K562 (cell line): Measurements from ENCODE around the gene EFNA5. TPM values are rescaled to one million over a fixed set of nuclear protein-coding genes. Genes with fewer than 3 reads are reported as not detected.

Source experiments
- ATAC-seq: fragments of 200-7000 bp; cut with Tn5 transposase; 3 replicates; pipeline ENCODE4 v1.9.1; 2020; ENCODE audit warnings: moderate library complexity
- BruUV-seq: library from RNA; stranded (reverse); fragments of 400-500 nt; replicated peaks from 2 replicates; lab custom pipeline; 2021; lab: Mats Ljungman, UMichigan
- CTCF ChIA-PET: fragments of 300-600 bp; formaldehyde crosslinking; extraction: SDS; loops from one replicate; lab custom pipeline; 2021; ENCODE audit warnings: low intra/inter-chr PET ratio; lab: Yijun Ruan, JAX
- POLR2A ChIA-PET: fragments of 300-600, 350-650 bp; sonication (Branson Sonifier 250); formaldehyde crosslinking; extraction: SDS; loops from one replicate; lab custom pipeline; 2021; ENCODE audit warnings: antibody characterized with exemption, inconsistent platforms; lab: Yijun Ruan, JAX
- DNase-seq, 4 experiments: peaks; one replicate each; pipeline versions ENCODE4 v3.0.0 to v3.0.0-alpha.2; 2011 to 2018; ENCODE audit warnings: low spot score in 3 of 4, mixed read lengths in 3 of 4; ENCODE audit errors: extremely low read depth in 1 of 4
- FAIRE-seq: peaks from 2 replicates; lab custom pipeline; 2011; peaks lifted over from hg19 to GRCh38; lab: Jason Lieb, UNC
- H2AFZ ChIP-seq: 2 replicates; pipeline ENCODE4 v1.6.0; 2011; ENCODE audit warnings: low read depth, low read length, control low read depth, inconsistent platforms
- H3K27ac ChIP-seq: fragments of 200-600 bp; 3 replicates; pipeline ENCODE4 v1.8.0; 2011; ENCODE audit warnings: low read depth, mild to moderate bottlenecking, control low read depth, inconsistent platforms, low read length, moderate library complexity, mixed read lengths; ENCODE audit errors: extremely low read depth
- H3K27me3 ChIP-seq, 2 experiments: fragments of 300-600 bp in 1 of 2; 2 replicates in 1 of 2; 3 replicates in 1 of 2; pipeline versions ENCODE4 v1.6.0 to v1.8.0; 2011; ENCODE audit warnings: inconsistent platforms in 2 of 2, low read length in 2 of 2, mild to moderate bottlenecking in 1 of 2, mixed read lengths in 1 of 2, moderate library complexity in 1 of 2; ENCODE audit not compliant: control insufficient read depth in 2 of 2, insufficient read depth in 2 of 2
- H3K36me3 ChIP-seq: fragments of 300-600 bp; 3 replicates; pipeline ENCODE4 v1.8.0; 2011; ENCODE audit warnings: mild to moderate bottlenecking, low read length, inconsistent platforms; ENCODE audit not compliant: control insufficient read depth, insufficient read depth
- H3K4me1 ChIP-seq, 2 experiments: fragments of 200-600 bp in 1 of 2; replicated peaks in 1 of 2; 2 replicates in 1 of 2; 3 replicates in 1 of 2; pipeline versions ENCODE4 v1.5.1 to v1.8.0; 2011; ENCODE audit warnings: inconsistent platforms in 2 of 2, low read length in 2 of 2, mild to moderate bottlenecking in 1 of 2, mixed read lengths in 1 of 2, moderate library complexity in 1 of 2; ENCODE audit not compliant: control insufficient read depth in 2 of 2, insufficient read depth in 2 of 2
- H3K4me2 ChIP-seq: 2 replicates; pipeline ENCODE4 v1.6.1; 2011; ENCODE audit warnings: low read length, control low read depth, inconsistent platforms, mixed read lengths; ENCODE audit not compliant: insufficient read depth
- H3K4me3 ChIP-seq: fragments of 200-600 bp; sonication (generic), shearing (Covaris generic); 2 replicates; pipeline ENCODE4 v1.5.1; 2016; ENCODE audit warnings: control low read depth, inconsistent platforms
- H3K79me2 ChIP-seq: fragments of 200-600 bp; 3 replicates; pipeline ENCODE4 v1.8.0; 2011; ENCODE audit warnings: low read length, inconsistent platforms; ENCODE audit not compliant: control insufficient read depth, insufficient read depth
- H3K9ac ChIP-seq, 2 experiments: 2 replicates each; pipeline versions ENCODE4 v1.6.0 to v1.6.1; 2011; ENCODE audit warnings: low read depth in 2 of 2, low read length in 2 of 2, control low read depth in 1 of 2, inconsistent platforms in 1 of 2, mild to moderate bottlenecking in 1 of 2, mixed read lengths in 1 of 2; ENCODE audit not compliant: insufficient read depth in 1 of 2
- H3K9me1 ChIP-seq: one replicate; pipeline ENCODE4 v1.6.0; 2011; ENCODE audit warnings: inconsistent platforms, mild to moderate bottlenecking, low read length, moderate library complexity; ENCODE audit not compliant: control insufficient read depth, insufficient read depth
- H3K9me3 ChIP-seq: replicated peaks from 2 replicates; pipeline ENCODE4 v1.5.1; 2011; ENCODE audit warnings: low read depth, low read length, inconsistent platforms; ENCODE audit not compliant: control insufficient read depth, insufficient read depth
- H4K20me1 ChIP-seq: replicated peaks from 2 replicates; pipeline ENCODE4 v1.6.1; 2011; ENCODE audit warnings: low read length, inconsistent platforms, mixed read lengths; ENCODE audit not compliant: control insufficient read depth, insufficient read depth
- FOXM1 ChIP-seq, 2 experiments: fragments of 450-650 bp in 1 of 2; sonication (generic) in 1 of 2; formaldehyde crosslinking in 1 of 2; IDR thresholded peaks; 2 replicates each; pipeline versions ENCODE4 v1.6.1 to v1.9.0; 2017 to 2022; ENCODE audit warnings: low read depth in 2 of 2, mild to moderate bottlenecking in 2 of 2, missing genetic modification reagents in 1 of 2, moderate library complexity in 1 of 2
- MAZ ChIP-seq, 2 experiments: fragments of 450-650 bp in 1 of 2; sonication (generic) in 1 of 2; formaldehyde crosslinking; IDR thresholded peaks in 1 of 2; conservative IDR thresholded peaks in 1 of 2; 2 replicates each; pipeline versions ENCODE4 v1.4.0 to v1.5.0; 2020; ENCODE audit warnings: mild to moderate bottlenecking in 1 of 2, missing genetic modification reagents in 1 of 2
- NFYB ChIP-seq: IDR thresholded peaks from 2 replicates; pipeline ENCODE4 v1.6.1; 2011; ENCODE audit warnings: mild to moderate bottlenecking, moderate library complexity; ENCODE audit not compliant: insufficient read length; ENCODE audit errors: extremely low read depth
- PKNOX1 ChIP-seq: fragments of 450-650 bp; IDR thresholded peaks from 2 replicates; pipeline ENCODE4 v1.6.1; 2016
- PTTG1 ChIP-seq: fragments of 450-650 bp; IDR thresholded peaks from 2 replicates; pipeline ENCODE4 v1.6.1; 2016; ENCODE audit warnings: low read depth, mild to moderate bottlenecking, missing genetic modification characterization, missing compliant biosample characterization
- ZNF507 ChIP-seq: conservative IDR thresholded peaks from 2 replicates; pipeline ENCODE4 v1.6.1; 2017; ENCODE audit warnings: missing genetic modification characterization, missing compliant biosample characterization
- WGBS: fragments of 100-300 bp; shearing (Covaris generic); methylation state at CpG from one replicate; pipeline ENCODE4 v1.1.6; 2016; ENCODE audit warnings: low coverage, mixed read lengths; ENCODE audit not compliant: insufficient coverage; ENCODE audit errors: missing lambda C conversion rate; 5-methylcytosine and 5-hydroxymethylcytosine counted together
- in situ Hi-C: fragments of 300-500 bp; cut with MboI; formaldehyde crosslinking; loops from 4 replicates; pipeline ENCODE4 v1.15.0; 2018; ENCODE audit warnings: inconsistent platforms, mixed read lengths
- intact Hi-C: fragments of 100-400 bp; cut with micrococcal nuclease; formaldehyde crosslinking; loops from 2 replicates; pipeline ENCODE4 v1.14.2; 2022
- polyA plus RNA-seq, 8 experiments: library from polyadenylated mRNA; depleted of rRNA in 4 of 8; stranded (reverse) in 5 of 8; unstranded in 3 of 8; fragments of >200 nt; fragmentation: Nextera tagmentation in 2 of 8; fragmentation: Illumina TruSeq in 1 of 8; extraction: Ambion mirVana in 2 of 8; extraction: Trizol in 1 of 8; gene quantifications; 2 replicates each; pipeline versions ENCODE4 v1.2.1 to v1.2.3, GENCODE V29; 2011 to 2014; ENCODE audit warnings: inconsistent platforms in 1 of 8, missing spikeins in 1 of 8
- total RNA-seq, 7 experiments: library from RNA; depleted of rRNA in 6 of 7; stranded (reverse); fragments of >200 nt in 6 of 7; fragmentation: Illumina TruSeq in 2 of 7; extraction: Trizol in 2 of 7; gene quantifications; 2 replicates each; pipeline versions ENCODE4 v1.2.1 to v1.2.3, GENCODE V29; 2011 to 2021; ENCODE audit warnings: low replicate concordance in 1 of 7

The EFNA5 gene
- total and polyA plus RNA-seq, 9 of the 15 experiments (the other 6 are each of a cell fraction or from before 2014, with no cell fraction given), result 0.20 TPM; not detected in 8

- CTCF ChIA-PET, result no interaction called here
- in situ Hi-C loops, result no loop called here
- WGBS, result 0% methylated on average over 1 of the region's 1 CpG
- POLR2A ChIA-PET, result no interaction called here
- ATAC-seq (no peak), DNase-seq (no peak), FAIRE-seq (no peak)
- no peaks in the 10 kb centered on the region for H3K9me1 ChIP-seq
- no peak overlapping the region for H3K4me3 ChIP-seq
- no TSS peak for BruUV-seq
- no peak for TF ChIP-seq PTTG1 (tag)
- no peak for TF ChIP-seq MAZ (CRISPR knock-in tag; conservative IDR thresholded peaks at IDR 0.05 in 1 of 2, IDR thresholded peaks at IDR 0.05 in 1 of 2)
- TF ChIP-seq NFYB, result no peak
- TF ChIP-seq PKNOX1, result no peak
- no peak for TF ChIP-seq FOXM1 (IDR thresholded peaks at IDR 0.05; ENCODE audit: low read depth)
- no peak for TF ChIP-seq FOXM1 (CRISPR knock-in tag; IDR thresholded peaks at IDR 0.05; ENCODE audit: low read depth)
- no peak for TF ChIP-seq ZNF507 (tag)
- no peaks in the 10 kb centered on the region for H3K4me1 ChIP-seq
- H3K27ac ChIP-seq, result no peak overlapping the region
- no peaks in the 10 kb centered on the region for H3K79me2 ChIP-seq
- no peak overlapping the region for H3K9ac ChIP-seq
- intact Hi-C loops, result no loop called here
- H2AFZ ChIP-seq, result no peak overlapping the region
- no peaks in the 10 kb centered on the region for H3K27me3 ChIP-seq
- H3K9me3 ChIP-seq, result 0 out of 2 replicates have a peak, but pooled peaks cover 3% of the 10 kb centered on the region
- H4K20me1 ChIP-seq, result no peaks in the 10 kb centered on the region
- no peak overlapping the region for H3K4me2 ChIP-seq
- no peaks in the 10 kb centered on the region for H3K36me3 ChIP-seq
These were observed 339.4 kb downstream of the EFNA5 start for GRCh38 chr5:107331312-107331711.
